ENCODE results near the gene PRTFDC1.

DNA sequence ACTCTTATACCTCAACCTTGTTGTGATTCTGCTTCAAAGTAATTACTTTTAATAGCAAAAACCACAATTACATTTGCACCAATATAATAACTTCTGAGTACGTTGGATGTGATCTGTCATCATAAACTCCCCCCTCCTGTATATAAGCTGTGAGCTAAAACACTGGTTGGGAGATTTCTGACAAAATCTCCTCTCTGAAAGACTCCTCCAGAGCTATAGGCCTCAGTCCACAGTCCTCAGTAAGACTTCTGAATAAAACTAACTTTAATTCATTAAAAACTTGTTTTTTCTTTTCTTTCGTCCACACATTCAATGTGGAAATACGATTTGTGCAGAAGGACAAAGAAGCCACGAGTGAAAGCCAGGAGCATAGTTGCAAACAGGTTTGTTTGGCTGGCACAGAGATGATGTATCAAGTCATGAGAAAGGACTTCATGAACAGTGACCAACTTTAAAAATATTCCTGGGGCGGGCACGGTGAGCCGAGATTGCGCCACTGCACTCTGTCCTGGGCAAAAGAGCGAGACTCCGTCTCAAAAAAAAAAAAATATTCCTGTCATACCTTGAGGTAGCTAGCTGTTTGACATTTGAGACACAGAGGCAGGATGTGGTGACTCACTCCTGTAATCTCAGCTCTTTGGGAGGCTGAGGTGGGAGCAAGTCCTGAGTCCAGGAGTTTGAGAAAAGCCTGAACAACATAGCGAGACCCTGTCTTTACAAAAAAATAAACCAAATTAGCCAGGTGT lies 137.7 kb downstream of the PRTFDC1 start:
- TF ChIP-seq, protein P1, sequence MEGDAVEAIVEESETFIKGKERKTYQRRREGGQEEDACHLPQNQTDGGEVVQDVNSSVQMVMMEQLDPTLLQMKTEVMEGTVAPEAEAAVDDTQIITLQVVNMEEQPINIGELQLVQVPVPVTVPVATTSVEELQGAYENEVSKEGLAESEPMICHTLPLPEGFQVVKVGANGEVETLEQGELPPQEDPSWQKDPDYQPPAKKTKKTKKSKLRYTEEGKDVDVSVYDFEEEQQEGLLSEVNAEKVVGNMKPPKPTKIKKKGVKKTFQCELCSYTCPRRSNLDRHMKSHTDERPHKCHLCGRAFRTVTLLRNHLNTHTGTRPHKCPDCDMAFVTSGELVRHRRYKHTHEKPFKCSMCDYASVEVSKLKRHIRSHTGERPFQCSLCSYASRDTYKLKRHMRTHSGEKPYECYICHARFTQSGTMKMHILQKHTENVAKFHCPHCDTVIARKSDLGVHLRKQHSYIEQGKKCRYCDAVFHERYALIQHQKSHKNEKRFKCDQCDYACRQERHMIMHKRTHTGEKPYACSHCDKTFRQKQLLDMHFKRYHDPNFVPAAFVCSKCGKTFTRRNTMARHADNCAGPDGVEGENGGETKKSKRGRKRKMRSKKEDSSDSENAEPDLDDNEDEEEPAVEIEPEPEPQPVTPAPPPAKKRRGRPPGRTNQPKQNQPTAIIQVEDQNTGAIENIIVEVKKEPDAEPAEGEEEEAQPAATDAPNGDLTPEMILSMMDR (IDR thresholded peaks at IDR 0.05; ENCODE audit: insufficient read depth, low read length, poor library complexity, severe bottlenecking) = no peak
- no peak for TF ChIP-seq EZH2phosphoT487 (conservative IDR thresholded peaks at IDR 0.05; ENCODE audit: low read length)
